Caco-2 (cell line): ENCODE measurements around the gene TP53RK. TPM values are rescaled to one million over a fixed set of nuclear protein-coding genes. Genes with fewer than 3 reads are reported as not detected.

Experiments used
- BruUV-seq: library from RNA; stranded (reverse); fragments of 400-500 nt; replicated peaks from 2 replicates; lab custom pipeline; 2021; lab: Mats Ljungman, UMichigan
- CTCF ChIA-PET: fragments of 300-600 bp; sonication (Branson Sonifier 250); formaldehyde crosslinking; loops from one replicate; lab custom pipeline; 2022; ENCODE audit warnings: antibody characterized with exemption; lab: Charles Lee
- POLR2A ChIA-PET: fragments of 300-600 bp; sonication (Branson Sonifier 250); formaldehyde crosslinking; loops from one replicate; lab custom pipeline; 2022; ENCODE audit warnings: antibody characterized with exemption; lab: Charles Lee
- DNase-seq, 2 experiments: peaks; one replicate each; pipeline versions ENCODE4 v3.0.0 to v3.0.0-alpha.2; 2020 to 2022
- H3K27me3 ChIP-seq: replicated peaks from 2 replicates; pipeline ENCODE4 v1.6.0; 2011; ENCODE audit warnings: low read length; ENCODE audit not compliant: control insufficient read depth, insufficient read depth
- H3K36me3 ChIP-seq: 2 replicates; pipeline ENCODE4 v1.5.1; 2011; ENCODE audit warnings: low read length; ENCODE audit not compliant: control insufficient read depth, insufficient read depth
- H3K4me1 ChIP-seq: fragments of 250-450 bp; sonication (Bioruptor Pico); 2 replicates; pipeline ENCODE4 v1.5.1; 2020; ENCODE audit warnings: mild to moderate bottlenecking
- H3K4me3 ChIP-seq: 2 replicates; pipeline ENCODE4 v1.5.1; 2011; ENCODE audit warnings: low read depth, mild to moderate bottlenecking, control low read depth, low read length
- H3K9me3 ChIP-seq: fragments of 250-450 bp; sonication (Bioruptor Pico); 2 replicates; pipeline ENCODE4 v1.5.1; 2020; ENCODE audit warnings: mild to moderate bottlenecking, moderate library complexity
- H3K27ac Mint-ChIP-seq: one replicate; pipeline ENCODE4 v1.8.0; 2022; ENCODE audit warnings: mixed read lengths; ENCODE audit not compliant: unreplicated experiment
- H3K27me3 Mint-ChIP-seq: one replicate; pipeline ENCODE4 v1.8.0; 2022; ENCODE audit warnings: mixed read lengths; ENCODE audit not compliant: insufficient read depth, unreplicated experiment
- H3K36me3 Mint-ChIP-seq: one replicate; pipeline ENCODE4 v1.8.0; 2022; ENCODE audit warnings: mild to moderate bottlenecking, mixed read lengths; ENCODE audit not compliant: insufficient read depth, unreplicated experiment
- H3K4me1 Mint-ChIP-seq: one replicate; pipeline ENCODE4 v1.8.0; 2022; ENCODE audit warnings: low read depth, mixed read lengths; ENCODE audit not compliant: unreplicated experiment
- H3K4me3 Mint-ChIP-seq: one replicate; pipeline ENCODE4 v1.8.0; 2022; ENCODE audit warnings: mild to moderate bottlenecking, moderate library complexity, mixed read lengths; ENCODE audit not compliant: unreplicated experiment
- H3K9me3 Mint-ChIP-seq: one replicate; pipeline ENCODE4 v1.8.0; 2022; ENCODE audit warnings: mixed read lengths; ENCODE audit not compliant: unreplicated experiment
- CTCF ChIP-seq, 2 experiments: fragments of 200-600 bp in 1 of 2; IDR thresholded peaks; 1 replicate in 1 of 2; 2 replicates in 1 of 2; pipeline versions ENCODE4 v1.5.1 to v1.8.0; 2011 to 2022; ENCODE audit warnings: antibody characterized with exemption in 1 of 2, control low read depth in 1 of 2, inconsistent platforms in 1 of 2, low read depth in 1 of 2, low read length in 1 of 2, mild to moderate bottlenecking in 1 of 2, moderate library complexity in 1 of 2; ENCODE audit not compliant: insufficient read depth in 1 of 2, severe bottlenecking in 1 of 2, unreplicated experiment in 1 of 2
- intact Hi-C: fragments of 100-400 bp; cut with micrococcal nuclease; formaldehyde crosslinking; loops from one replicate; pipeline ENCODE4 v1.10.0; 2022; ENCODE audit not compliant: unreplicated experiment
- total RNA-seq: library from RNA; stranded (reverse); gene quantifications from 2 replicates; pipeline ENCODE4 v1.2.3, GENCODE V29; 2022

Gene TP53RK
- total RNA-seq, 1 experiment from 2014 or later = 22.7 TPM

- TF ChIP-seq CTCF (IDR thresholded peaks at IDR 0.05; ENCODE audit: insufficient read depth in 1 of 2, low read depth in 1 of 2, low read length in 1 of 2, severe bottlenecking in 1 of 2, unreplicated experiment in 1 of 2) = no peak
- Mint-ChIP-seq H3K36me3 (no peaks in the 10 kb centered on the region), H3K27me3 (no peaks in the 10 kb centered on the region), H3K27ac (no peak overlapping the region), H3K9me3 (peaks cover 10% of the 10 kb centered on the region), H3K4me1 (no peaks in the 10 kb centered on the region), H3K4me3 (no peak overlapping the region)
- H3K4me1 ChIP-seq = no peaks in the 10 kb centered on the region
- H3K27me3 ChIP-seq = no peaks in the 10 kb centered on the region
- no peak overlapping the region for H3K4me3 ChIP-seq
- DNase-seq = no peak
- H3K9me3 ChIP-seq = peaks cover 8% of the 10 kb centered on the region; the same call in 1 of the 2 replicates
- no TSS peak for BruUV-seq
- H3K36me3 ChIP-seq = no peaks in the 10 kb centered on the region
- ChIA-PET POLR2A (no interaction called here), CTCF (no interaction called here)
- intact Hi-C loops = no loop called here
Measured at GRCh38 chr20:46722450-46722849, 33.2 kb upstream of the TP53RK start.

GRCh38 chr20:46721476-46721875 lies 32.2 kb upstream of the TP53RK start:
- H3K27me3 ChIP-seq = no peaks in the 10 kb centered on the region
- intact Hi-C loops = no loop called here
- no peaks in the 10 kb centered on the region for H3K4me1 ChIP-seq
- CTCF ChIA-PET = interaction anchor here (0.7 kb wide), 1 partner anchor 34 kb away, joined by 5 read pairs; no protein-coding TSS in a partner anchor
- Mint-ChIP-seq H3K36me3 (no peaks in the 10 kb centered on the region), H3K27me3 (no peaks in the 10 kb centered on the region), H3K4me1 (no peaks in the 10 kb centered on the region), H3K9me3 (peaks cover 10% of the 10 kb centered on the region), H3K4me3 (no peak overlapping the region), H3K27ac (no peak overlapping the region)
- no peak for DNase-seq
- POLR2A ChIA-PET = no interaction called here
- no peak overlapping the region for H3K4me3 ChIP-seq
- BruUV-seq = no TSS peak
- peaks cover 8% of the 10 kb centered on the region; the same call in 1 of the 2 replicates for H3K9me3 ChIP-seq
- no peaks in the 10 kb centered on the region for H3K36me3 ChIP-seq
- TF ChIP-seq CTCF (IDR thresholded peaks at IDR 0.05; ENCODE audit: insufficient read depth in 1 of 2, low read depth in 1 of 2, low read length in 1 of 2, severe bottlenecking in 1 of 2, unreplicated experiment in 1 of 2) = no peak

- ChIA-PET POLR2A (no interaction called here), CTCF (interaction anchor here (0.7 kb wide), 1 partner anchor 34 kb away, joined by 5 read pairs; no protein-coding TSS in a partner anchor)
- no peak for DNase-seq
- Mint-ChIP-seq H3K4me1 (no peaks in the 10 kb centered on the region), H3K27me3 (no peaks in the 10 kb centered on the region), H3K9me3 (peaks cover 10% of the 10 kb centered on the region), H3K27ac (no peak overlapping the region), H3K36me3 (no peaks in the 10 kb centered on the region), H3K4me3 (no peak overlapping the region)
- no peaks in the 10 kb centered on the region for H3K27me3 ChIP-seq
- TF ChIP-seq CTCF (IDR thresholded peaks at IDR 0.05; ENCODE audit: insufficient read depth in 1 of 2, low read depth in 1 of 2, low read length in 1 of 2, severe bottlenecking in 1 of 2, unreplicated experiment in 1 of 2) = no peak
- H3K4me1 ChIP-seq = no peaks in the 10 kb centered on the region
- H3K9me3 ChIP-seq = peaks cover 8% of the 10 kb centered on the region; the same call in 1 of the 2 replicates
- no TSS peak for BruUV-seq
- no peak overlapping the region for H3K4me3 ChIP-seq
- intact Hi-C loops = no loop called here
- no peaks in the 10 kb centered on the region for H3K36me3 ChIP-seq
Measured at GRCh38 chr20:46720776-46721425, 31.7 kb upstream of the TP53RK start.
